Left hindlimb (tissue), 1 donor: ENCODE data around the gene CNTNAP2.
"Not testable (repeated sequence)": the region's sequence is repeated elsewhere in the genome, so short reads cannot be mapped to it uniquely, and the experiment has no call there.

ENCODE experiments used
- DNase-seq: peaks from one replicate; pipeline ENCODE4 v3.0.0-alpha.2; 2018

The CNTNAP2 gene

DNA sequence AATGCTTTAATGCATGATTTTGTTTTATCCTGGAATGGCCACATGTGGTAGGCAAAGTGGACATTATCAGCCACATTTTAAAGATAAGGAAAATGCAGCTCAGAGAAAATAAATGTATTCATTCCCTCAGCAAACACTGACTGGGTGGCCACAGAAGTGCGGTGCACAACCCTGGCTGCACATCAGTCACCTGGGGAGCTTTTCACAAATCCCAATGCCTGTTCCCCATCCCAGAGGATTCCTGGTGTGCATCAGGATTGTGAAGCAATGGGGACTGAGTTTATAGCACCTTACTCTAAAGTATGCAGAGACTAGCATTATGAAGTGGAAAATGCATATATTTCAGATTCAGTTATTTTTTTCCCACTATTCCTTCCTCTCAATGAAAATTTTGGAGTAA lies 2280.5 kb downstream of the CNTNAP2 start:
- no peak for DNase-seq

- DNase-seq = no peak
Measured at GRCh38 chr7:148397551-148397950, 2280.9 kb downstream of the CNTNAP2 start.

GRCh38 chr7:148397985-148398384 lies 2281.4 kb downstream of the CNTNAP2 start:
- DNase-seq = no peak

DNA sequence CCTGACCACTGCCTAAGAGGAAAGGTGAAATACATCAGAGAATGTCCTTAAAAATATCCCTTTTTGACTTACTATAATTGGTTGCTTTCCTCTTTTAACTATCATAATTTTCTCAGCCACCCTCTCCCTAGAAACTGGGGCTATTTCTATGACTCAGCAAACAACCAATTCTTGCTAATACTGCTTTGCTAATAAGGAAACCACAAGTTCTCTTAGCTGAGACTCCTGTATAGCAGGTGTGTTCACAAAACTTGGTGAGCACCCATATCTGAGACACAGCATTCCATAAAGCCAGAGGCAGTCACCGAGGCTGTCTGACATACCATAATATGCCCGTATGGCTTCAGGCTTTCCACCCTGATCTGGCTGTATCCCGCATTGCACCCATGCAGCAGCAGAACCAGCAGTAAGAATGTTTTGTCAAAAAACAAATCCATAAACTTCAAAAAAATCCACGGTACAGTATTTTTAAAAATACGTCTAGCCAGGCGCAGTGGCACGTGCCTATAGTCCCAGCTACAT lies 2282.3 kb downstream of the CNTNAP2 start:
- DNase-seq = no peak

- no peak for DNase-seq
Measured at GRCh38 chr7:148400101-148400500, 2283.5 kb downstream of the CNTNAP2 start.

DNA sequence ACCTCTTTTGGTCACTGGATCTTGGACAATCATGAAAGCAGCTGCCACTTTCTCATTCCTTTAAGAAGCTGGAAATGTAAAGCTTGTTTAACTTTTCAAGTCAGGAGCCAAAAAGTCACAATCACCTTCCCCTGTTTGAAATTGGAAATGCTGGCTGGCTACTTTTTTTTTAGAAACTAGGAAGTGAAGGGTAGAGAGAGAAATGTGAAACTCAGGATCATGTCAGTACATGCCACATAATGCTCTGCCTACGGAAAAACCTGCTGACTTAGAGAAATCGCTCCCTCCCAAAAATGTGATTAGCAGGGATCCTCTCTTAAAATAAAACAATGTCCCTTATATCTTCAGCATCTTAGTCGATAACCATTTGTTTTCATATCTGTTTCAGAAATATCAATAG lies 2285.6 kb downstream of the CNTNAP2 start:
- no peak for DNase-seq

- no peak for DNase-seq
Measured at GRCh38 chr7:148403466-148403993, 2286.9 kb downstream of the CNTNAP2 start.

- DNase-seq = no peak
Measured at GRCh38 chr7:148408307-148408706, 2291.7 kb downstream of the CNTNAP2 start.

DNA sequence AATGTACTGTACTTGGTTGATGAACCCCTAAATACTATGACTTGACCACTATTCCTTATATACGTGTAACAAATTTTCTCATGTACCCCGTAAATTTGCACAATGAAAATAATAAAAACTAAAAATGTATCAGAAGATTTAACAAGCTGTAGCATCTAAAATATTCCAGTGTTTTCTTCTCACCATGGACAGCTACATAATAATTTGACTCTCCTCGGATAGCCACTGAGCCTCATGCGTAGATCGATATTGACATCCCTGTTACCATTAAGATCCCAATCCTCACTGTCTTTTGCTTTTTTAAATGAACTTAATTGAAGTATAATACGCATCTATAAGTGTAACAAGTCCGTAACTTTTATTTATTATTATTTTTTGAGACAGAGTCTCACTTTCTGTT lies 2294.3 kb downstream of the CNTNAP2 start:
- no peak for DNase-seq

- no peak for DNase-seq
Measured at GRCh38 chr7:148412691-148413090, 2296.1 kb downstream of the CNTNAP2 start.

- no peak for DNase-seq
Measured at GRCh38 chr7:148419856-148420832, 2303.5 kb downstream of the CNTNAP2 start.

DNA sequence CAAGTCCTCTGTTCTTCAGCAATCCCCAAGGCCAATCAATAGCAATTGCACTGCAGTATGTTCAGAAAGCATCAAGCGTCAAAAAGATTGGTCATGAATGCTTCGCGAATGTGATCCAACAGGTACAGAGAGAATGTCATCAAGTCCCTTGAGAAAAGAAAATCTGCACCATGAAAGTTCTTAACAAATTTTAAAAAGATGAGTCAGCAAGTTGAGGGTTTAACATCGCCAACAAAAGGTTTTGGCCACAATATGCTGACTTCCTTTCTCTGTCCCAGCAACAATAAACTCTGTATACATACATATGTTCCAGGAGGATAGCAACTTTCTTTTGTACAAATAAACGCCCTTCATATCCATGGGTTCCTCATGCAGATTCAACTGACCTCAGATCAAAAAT lies 2305.4 kb downstream of the CNTNAP2 start:
- DNase-seq = no peak

DNA sequence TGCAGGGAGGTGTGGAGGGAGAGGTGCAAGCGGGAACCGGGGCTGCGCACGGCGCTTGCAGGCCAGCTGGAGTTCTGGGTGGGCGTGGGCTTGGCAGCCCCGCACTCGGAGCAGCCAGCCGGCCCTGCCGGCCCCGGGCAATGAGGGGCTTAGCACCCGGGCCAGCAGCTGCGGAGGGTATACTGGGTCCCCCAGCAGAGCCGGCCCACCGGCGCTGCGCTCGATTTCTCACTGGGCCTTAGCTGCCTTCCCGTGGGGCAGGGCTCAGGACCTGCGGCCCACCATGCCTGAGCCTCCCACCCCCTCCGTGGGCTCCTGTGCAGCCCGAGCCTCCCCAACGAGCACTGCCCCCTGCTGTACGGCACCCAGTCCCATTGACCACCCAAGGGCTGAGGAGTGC lies 2309.8 kb downstream of the CNTNAP2 start:
- not testable (repeated sequence) for DNase-seq

DNA sequence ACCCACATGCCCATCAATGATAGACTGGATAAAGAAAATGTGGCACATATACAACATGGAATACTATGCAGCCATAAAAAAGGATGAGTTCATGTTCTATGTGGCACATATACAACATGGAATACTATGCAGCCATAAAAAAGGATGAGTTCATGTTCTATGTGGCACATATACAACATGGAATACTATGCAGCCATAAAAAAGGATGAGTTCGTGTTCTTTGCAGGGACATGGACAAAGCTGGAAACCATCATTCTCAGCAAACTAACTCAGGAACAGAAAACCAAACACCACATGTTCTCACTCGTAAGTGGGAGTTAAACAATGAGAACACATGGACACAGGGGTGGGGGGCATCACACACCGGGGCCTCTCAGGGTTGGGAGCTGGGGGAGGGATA lies 2314.1 kb downstream of the CNTNAP2 start:
- DNase-seq = not testable (repeated sequence)

DNA sequence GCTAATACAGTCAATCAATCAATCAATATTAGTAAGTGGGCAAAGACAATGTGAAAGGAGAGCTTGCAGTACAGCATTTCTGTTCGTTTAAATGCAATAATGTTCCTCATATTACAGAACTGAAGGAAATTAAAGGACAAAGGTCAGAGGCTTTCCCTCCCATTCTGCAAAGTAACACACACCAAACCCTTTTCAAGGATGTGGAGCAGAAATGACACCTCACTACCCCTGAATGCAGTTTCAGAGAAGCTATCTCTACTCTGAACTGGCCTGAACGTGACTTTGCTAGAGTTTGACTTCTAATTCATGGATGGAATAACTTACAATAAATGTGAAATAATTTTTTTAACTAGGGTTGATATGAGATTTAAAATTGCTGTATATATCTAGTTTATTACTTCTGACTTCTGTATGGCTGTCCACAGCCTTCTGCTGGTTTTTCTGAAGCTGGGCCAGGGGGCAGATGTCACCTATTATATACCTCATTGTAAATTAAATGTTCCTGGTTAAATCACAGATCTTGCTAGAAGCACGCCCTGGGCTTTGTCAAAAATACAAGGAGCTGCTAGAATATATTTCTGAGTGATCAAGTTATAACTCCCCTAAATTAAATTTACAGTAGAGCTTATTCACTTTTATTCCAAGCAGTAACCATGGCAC lies 2317.1 kb downstream of the CNTNAP2 start:
- DNase-seq = no peak

DNA sequence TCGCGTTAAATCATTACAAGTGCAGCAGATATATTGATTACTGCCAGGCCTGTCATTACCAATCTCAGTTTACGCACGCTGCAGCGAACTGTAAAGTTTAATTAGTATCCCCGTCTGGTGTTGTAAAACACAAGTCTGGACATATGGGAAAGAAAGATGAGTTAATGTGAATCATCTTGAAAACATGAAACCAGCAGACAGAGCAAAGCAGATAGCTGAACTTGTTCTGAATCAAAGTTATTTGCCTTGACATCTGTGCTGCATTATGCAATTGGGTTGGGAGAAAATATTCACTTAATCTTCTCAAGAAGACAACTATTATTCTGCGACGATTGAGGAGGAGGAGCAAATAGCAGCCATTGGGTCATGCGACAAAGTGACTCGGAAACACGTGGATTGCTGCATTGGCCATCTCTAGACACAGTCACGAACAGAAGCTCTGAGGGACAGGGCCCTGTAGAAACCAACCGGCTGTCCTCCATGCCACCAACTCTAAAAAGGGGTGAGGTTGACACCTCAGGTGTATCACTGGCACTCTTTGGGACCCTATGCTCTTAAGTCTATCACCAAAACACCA lies 2317.7 kb downstream of the CNTNAP2 start:
- no peak for DNase-seq

- DNase-seq = no peak
Measured at GRCh38 chr7:148434887-148435286, 2318.3 kb downstream of the CNTNAP2 start.

DNA sequence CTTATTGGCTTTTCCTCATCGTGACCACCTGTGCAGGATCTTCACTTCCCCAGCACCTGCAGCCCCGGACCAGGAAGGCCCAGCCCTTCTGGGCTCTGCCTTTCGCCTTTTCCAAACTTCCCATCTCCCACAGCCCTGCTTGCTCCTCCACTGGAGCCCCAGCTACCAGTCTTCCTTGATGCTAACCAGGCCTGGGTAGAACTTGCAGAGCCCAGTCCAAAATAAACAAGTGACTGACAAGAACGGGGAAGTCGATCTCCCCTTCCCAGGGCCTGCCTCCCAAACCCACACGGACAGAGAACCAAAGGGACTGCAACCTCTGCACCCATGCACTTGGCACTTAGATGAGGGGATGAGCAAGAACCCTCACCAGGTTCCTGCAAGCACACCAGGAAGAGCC lies 2319.1 kb downstream of the CNTNAP2 start:
- no peak for DNase-seq

GRCh38 chr7:148436135-148436534 lies 2319.5 kb downstream of the CNTNAP2 start:
- DNase-seq = no peak

DNA sequence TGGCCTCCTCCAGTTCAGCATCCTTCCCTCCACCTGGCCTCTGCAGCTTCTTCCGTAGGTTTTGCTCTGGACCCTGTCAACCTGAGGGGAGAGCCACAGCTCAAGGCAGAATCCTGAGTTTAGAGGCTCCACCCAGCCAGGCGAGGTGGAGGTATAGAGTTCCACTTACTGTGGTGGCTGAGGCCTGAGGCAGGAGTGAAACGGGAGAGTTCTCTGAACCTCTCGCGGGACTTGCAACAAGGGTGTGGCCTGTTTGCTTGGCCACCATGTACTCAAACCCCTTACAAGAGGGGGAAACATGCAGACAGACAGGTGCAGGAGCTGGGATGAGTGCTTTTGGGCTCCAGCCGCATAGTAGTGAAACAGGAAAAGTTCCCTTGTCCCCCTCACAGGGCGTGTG lies 2320.0 kb downstream of the CNTNAP2 start:
- no peak for DNase-seq

DNA sequence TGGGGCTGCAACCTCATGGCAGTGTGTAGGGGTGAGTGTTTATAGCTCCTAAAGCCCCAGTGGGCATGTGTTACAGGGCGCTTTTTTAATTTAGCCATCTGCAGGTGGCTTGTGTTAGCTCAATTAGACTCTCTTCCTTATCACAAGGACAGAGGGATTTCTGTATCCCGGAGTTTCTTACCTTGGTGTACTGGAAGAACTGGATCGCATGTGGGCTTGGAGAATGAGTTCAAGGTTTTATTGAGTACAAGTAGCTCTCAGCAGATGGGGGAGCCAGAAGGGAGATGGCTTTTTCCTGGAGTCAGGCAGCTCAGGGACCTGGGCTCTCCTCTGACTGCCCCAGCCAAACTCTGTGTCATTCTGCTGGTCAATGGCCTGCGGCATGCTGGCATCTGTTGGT lies 2320.4 kb downstream of the CNTNAP2 start:
- DNase-seq = no peak

DNA sequence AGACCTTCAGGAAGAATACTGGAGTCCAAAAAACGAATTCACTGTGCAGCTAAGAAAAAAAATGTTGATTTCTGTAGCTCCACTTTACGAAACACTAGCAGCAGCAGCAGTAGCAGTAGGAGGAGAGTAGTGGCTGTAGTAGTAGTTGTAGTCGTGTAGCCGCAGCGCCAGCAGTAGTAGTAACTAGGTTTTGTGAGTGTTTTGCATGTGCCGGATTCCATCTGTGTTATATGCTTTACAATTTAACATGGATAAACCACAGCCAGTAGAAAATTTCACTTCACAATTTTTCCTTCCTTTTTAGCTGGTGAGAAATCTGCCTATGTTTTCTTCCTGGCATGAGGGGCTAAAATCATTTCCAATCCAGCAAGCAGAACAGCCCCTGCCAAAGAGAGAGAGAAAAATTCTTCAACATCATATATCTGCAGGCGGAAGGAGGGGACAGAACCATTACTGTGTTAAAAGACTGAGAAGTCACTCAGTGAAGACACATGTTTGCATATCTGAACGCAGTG lies 2325.6 kb downstream of the CNTNAP2 start:
- no peak for DNase-seq

DNA sequence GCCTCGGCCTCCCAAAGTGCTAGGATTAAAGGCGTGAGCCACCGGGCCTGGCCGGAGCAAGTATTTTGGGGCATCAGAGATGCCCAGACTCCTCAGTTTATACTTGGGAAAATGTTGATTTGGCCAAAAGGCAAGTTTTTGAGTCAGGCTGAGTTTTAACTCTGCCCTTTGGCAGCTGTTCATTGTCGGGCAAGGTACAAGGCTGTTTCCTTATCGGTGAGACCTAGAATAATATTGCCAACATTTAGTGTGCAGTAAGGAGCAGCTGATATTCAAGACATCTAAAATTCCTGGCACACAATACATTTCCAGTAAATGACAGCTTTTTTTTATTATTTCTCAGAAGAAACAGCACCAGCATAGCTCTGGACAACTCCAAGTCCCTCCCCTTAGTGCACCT lies 2326.3 kb downstream of the CNTNAP2 start:
- DNase-seq = no peak
